Adipose tissue (tissue), 3 donors: ENCODE data around the gene ARHGEF40. TPM values are rescaled to one million over a fixed set of nuclear protein-coding genes. Genes with fewer than 3 reads are reported as not detected.

Source experiments
- H3K27ac ChIP-seq: one replicate; pipeline ENCODE4 v1.5.1; 2013; ENCODE audit warnings: low read depth, low read length
- WGBS, 3 donors: extraction: QIAGEN DNeasy Blood & Tissue Kit; methylation state at CpG; one replicate each; pipeline ENCODE4 v1.1.7; 2013; 5-methylcytosine and 5-hydroxymethylcytosine counted together
- polyA plus RNA-seq, 3 donors: library from polyadenylated mRNA; stranded (reverse); fragments of 200-250 nt; gene quantifications; one replicate each; pipeline ENCODE4 v1.2.3, GENCODE V29; 2013
- donor health status: healthy with polysubstance abuse.
- donor health status: Bipolar disorder and iron deficiency.
- donor health status: healthy.

The ARHGEF40 gene
- polyA plus RNA-seq, 3 donors: 21.6 to 67.2 (median 44.0) TPM

DNA sequence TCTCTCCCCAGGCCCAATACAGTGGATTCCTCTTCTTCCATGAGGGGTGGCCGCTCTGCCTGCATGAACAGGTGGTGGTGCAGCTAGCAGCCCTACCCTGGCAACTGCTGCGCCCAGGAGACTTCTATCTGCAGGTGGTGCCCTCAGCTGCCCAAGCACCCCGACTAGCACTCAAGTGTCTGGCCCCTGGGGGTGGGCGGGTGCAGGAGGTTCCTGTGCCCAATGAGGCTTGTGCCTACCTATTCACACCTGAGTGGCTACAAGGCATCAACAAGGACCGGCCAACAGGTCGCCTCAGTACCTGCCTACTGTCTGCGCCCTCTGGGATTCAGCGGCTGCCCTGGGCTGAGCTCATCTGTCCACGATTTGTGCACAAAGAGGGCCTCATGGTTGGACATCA lies 3.8 kb downstream of the ARHGEF40 start:
- 88 to 93% (median 92%) methylated on average over 9 of the region's 9 CpGs for WGBS, 3 donors
- no peak overlapping the region for H3K27ac ChIP-seq

DNA sequence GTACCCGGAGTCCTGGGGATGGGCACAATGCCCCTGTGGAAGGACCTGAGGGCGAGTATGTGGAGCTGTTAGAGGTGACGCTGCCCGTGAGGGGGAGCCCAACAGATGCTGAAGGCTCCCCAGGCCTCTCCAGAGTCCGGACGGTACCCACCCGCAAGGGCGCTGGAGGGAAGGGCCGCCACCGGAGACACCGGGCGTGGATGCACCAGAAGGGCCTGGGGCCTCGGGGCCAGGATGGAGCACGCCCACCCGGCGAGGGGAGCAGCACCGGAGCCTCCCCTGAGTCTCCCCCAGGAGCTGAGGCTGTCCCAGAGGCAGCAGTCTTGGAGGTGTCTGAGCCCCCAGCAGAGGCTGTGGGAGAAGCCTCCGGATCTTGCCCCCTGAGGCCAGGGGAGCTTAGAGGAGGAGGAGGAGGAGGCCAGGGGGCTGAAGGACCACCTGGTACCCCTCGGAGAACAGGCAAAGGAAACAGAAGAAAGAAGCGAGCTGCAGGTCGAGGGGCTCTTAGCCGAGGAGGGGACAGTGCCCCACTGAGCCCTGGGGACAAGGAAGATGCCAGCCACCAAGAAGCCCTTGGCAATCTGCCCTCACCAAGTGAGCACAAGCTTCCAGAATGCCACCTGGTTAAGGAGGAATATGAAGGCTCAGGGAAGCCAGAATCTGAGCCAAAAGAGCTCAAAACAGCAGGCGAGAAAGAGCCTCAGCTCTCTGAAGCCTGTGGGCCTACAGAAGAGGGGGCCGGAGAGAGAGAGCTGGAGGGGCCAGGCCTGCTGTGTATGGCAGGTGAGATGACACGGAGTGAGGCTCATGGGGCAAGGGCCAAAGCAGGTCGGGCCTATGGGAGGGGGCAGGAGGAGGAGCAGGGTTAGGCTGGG lies 4.5 kb downstream of the ARHGEF40 start:
- H3K27ac ChIP-seq: no peak overlapping the region
- 87 to 91% (median 91%) methylated on average over 23 to 26 of the region's 26 CpGs for WGBS, 3 donors

GRCh38 chr14:21075719-21076437 lies 5.8 kb downstream of the ARHGEF40 start:
- 86 to 92% (median 89%) methylated on average over 9 of the region's 9 CpGs for WGBS, 3 donors
- no peak overlapping the region for H3K27ac ChIP-seq

- no peak overlapping the region for H3K27ac ChIP-seq
- 72 to 83% (median 80%) methylated on average over 2 of the region's 2 CpGs for WGBS, 3 donors
Measured at GRCh38 chr14:21077672-21078071, 7.6 kb downstream of the ARHGEF40 start.

DNA sequence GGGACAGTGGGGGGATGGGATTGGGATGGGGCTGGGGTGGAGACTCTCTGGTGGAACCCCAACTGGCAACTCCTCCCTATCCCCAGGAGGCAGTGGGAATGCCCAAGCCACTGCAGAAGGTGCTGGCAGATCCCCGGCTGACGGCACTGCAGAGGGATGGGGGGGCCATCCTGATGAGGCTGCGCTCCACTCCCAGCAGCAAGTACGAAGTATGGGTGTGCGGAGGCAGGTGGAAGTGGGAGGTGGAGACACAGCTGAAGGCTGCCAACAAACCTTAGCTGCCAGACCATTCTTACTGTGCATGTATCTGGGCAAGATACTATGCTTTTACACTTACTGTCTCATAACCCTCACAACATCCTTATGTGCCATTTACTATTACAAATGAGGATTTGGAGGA lies 8.2 kb downstream of the ARHGEF40 start:
- WGBS, 3 donors: 81 to 91% (median 86%) methylated on average over 5 of the region's 5 CpGs
- H3K27ac ChIP-seq: no peak overlapping the region

GRCh38 chr14:21078726-21079125 lies 8.6 kb downstream of the ARHGEF40 start:
- no peak overlapping the region for H3K27ac ChIP-seq
- 88 to 90% (median 88%) methylated on average over 10 of the region's 10 CpGs for WGBS, 3 donors

GRCh38 chr14:21081521-21082142 lies 11.5 kb downstream of the ARHGEF40 start:
- 88 to 91% (median 89%) methylated on average over 25 to 30 of the region's 30 CpGs for WGBS, 3 donors

DNA sequence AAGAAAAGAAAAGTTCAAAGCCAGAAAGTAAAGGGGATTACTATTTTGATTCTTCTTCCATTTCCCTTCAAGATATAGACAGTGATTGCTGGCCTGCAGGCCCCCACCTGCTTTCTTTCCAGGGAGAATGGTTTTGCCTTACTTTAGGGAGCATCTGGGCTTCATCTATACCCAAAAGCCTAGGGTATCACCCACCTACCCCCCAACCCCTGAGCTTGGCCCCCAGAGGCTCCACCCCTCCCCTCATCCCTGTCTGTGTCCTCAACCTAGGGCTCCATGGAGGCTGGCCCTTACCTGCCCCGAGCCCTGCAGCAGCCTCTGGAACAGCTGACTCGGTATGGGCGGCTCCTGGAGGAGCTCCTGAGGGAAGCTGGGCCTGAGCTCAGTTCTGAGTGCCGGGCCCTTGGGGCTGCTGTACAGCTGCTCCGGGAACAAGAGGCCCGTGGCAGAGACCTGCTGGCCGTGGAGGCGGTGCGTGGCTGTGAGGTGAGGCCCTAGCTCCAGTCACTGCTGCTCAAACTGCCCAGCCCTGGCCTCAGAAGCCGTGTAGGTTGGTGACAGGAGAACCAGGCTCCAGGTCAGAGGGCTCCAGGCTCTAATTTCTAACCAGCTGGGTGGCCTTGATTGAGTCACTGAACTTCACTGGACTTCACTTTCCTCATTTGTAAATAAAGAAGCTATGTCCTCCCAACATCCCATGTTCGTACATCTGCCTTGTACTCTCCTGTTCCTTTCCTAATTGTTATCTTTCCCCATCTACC lies 13.6 kb downstream of the ARHGEF40 start:
- 82 to 86% (median 82%) methylated on average over 11 of the region's 11 CpGs for WGBS, 3 donors
- no peak overlapping the region for H3K27ac ChIP-seq

More at GRCh38 chr14:21081521-21082142, 11.5 kb downstream of the ARHGEF40 start:
- no peak overlapping the region for H3K27ac ChIP-seq

- 81 to 89% (median 82%) methylated on average over 2 of the region's 2 CpGs for WGBS, 3 donors
- no peak overlapping the region for H3K27ac ChIP-seq
Measured at GRCh38 chr14:21084396-21084795, 14.3 kb downstream of the ARHGEF40 start.

DNA sequence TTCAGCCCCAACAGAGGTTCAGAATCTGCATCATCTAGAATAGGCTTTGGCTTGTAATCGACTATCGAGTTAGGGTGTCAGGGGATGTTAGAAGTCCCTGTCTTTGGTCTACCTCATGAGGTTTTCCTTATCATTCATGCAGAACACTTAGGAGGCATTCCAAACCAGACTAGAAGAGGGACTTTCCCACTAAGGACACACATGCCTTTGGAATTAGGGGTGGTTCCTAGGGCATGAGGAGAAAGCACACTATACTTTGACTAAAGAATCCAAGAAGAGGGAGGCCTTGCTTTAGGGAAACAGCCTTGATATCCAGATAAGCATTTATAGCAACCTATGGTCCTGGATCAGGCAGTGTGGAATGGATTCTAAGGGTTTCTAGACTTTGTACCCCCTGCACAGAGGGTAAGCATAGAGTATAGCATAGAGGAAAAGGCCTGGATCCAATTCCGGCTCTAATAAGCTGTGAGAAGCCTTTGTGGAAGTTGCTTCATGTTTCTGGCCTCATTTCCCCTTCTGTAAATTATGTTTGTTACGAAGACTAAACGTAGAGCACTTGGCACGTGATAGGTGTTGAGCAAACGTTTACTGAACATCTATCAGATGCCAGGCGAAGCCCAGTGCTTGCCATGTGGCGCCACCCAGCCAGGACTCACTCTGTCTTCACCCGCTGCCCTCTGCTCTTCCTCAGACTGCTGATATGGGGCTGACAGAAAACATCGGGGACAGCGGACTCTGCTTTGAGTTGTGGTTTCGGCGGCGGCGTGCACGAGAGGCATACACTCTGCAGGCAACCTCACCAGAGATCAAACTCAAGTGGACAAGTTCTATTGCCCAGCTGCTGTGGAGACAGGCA lies 15.1 kb downstream of the ARHGEF40 start:
- WGBS, 3 donors: 62 to 73% (median 69%) methylated on average over 17 of the region's 17 CpGs
- H3K27ac ChIP-seq: no peak overlapping the region

DNA sequence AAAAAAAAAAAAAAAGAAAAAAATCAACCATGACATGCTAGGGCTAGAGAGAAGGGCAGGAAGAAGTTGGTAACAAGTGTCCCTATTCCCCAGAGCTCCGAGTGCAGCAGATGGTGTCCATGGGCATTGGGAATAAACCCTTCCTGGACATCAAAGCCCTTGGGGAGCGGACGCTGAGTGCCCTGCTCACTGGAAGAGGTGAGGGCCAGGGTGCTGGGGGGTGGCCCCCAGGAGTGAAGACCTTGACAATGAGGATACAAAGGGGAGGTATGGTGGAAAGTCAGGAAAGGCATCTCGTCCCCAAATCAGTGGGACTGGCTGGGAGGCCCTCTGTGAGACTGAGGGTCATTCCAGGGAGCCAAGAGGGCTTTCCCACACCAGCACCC lies 16.8 kb downstream of the ARHGEF40 start:
- 92 to 94% (median 92%) methylated on average over 4 of the region's 4 CpGs for WGBS, 3 donors
- no peak overlapping the region for H3K27ac ChIP-seq

DNA sequence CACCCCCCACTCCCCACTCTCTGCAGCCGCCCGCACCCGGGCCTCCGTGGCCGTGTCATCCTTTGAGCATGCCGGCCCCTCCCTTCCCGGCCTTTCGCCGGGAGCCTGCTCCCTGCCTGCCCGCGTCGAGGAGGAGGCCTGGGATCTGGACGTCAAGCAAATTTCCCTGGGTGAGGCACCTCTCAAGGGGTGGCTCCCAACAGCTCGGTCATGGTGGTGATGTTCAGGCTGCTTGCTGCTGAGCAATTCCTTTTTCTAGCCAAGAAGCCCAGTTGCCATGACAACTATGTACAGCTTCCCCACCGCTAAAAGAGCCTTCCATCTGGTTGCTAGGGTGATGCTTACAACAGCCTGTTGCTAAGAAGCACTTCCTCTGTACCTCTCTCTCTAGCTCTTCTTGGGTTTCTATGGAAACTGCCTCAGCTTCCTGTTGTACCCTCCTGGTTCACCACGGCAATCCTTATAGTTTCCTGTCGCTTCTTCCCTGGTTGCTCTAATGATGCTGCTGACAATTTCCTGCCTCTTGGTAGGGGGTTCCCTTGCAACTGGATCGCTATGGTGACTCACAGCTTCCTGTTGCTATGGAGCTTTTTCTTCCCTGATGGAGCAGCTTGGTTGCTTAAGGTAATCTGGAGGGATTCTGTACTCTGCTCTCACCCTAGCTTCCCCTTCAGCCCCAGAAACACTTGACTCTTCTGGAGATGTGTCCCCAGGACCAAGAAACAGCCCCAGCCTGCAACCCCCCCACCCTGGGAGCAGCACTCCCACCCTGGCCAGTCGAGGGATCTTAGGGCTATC lies 17.4 kb downstream of the ARHGEF40 start:
- no peak overlapping the region for H3K27ac ChIP-seq
- WGBS, 3 donors: 46 to 50% (median 50%) methylated on average over 14 to 19 of the region's 19 CpGs

DNA sequence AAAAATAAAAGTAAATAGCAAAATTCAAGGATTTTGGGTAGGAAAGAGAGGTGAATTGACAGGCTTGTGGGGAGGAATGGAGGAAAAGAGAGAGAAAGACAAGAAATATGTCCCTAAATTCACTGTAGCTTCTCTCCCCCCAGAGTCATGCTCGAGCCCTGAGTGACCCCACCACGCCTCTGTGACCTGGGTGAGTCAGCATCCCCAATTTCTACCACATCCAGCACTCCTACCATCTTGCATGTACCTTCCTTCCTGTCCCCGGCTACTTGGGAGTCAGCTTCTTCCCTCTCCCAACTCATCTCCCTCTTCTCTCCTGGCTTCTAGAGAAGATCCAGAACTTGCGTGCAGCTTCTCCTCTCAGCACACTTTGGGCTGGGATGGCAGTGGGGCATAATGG lies 18.6 kb downstream of the ARHGEF40 start:
- no peak overlapping the region for H3K27ac ChIP-seq
- 72 to 85% (median 76%) methylated on average over 4 of the region's 4 CpGs for WGBS, 3 donors

DNA sequence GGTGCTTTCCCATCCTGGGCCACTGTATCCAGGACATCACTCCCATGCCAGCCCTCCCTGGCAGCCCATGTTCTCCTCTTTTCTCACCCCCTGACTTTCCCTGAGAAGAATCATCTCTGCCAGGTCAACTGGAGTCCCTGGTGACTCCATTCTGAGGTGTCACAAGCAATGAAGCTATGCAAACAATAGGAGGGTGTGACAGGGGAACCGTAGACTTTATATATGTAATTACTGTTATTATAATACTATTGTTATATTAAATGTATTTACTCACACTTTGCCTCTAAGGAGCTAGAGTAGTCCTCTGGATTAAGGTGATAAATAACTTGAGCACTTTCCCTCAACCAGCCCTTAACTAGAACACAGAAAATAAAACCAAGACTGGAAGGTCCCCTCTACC lies 19.2 kb downstream of the ARHGEF40 start:
- no peak overlapping the region for H3K27ac ChIP-seq
- 55 to 69% (median 57%) methylated on average over 1 of the region's 1 CpG for WGBS, 3 donors

DNA sequence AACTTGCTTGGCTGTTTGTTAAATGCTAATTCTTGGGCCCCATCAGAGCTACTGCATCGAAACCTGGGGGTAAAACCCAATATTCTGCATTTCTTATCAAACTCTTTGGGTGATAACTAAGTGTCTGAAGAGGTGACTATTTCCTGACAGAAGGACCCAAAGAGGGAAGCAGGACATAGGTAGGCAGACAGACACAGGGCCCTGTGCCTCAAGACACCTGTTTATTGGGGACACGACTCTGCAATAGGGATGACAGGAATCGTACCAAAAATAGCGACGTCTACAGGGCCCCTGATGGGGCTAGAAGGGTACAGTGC lies 19.7 kb downstream of the ARHGEF40 start:
- no peak overlapping the region for H3K27ac ChIP-seq
- WGBS, 3 donors: 74 to 90% (median 89%) methylated on average over 5 of the region's 5 CpGs

GRCh38 chr14:21090194-21090939 lies 20.3 kb downstream of the ARHGEF40 start:
- WGBS, 3 donors: 84 to 94% (median 93%) methylated on average over 40 to 45 of the region's 45 CpGs
- H3K27ac ChIP-seq: no peak overlapping the region
